Right kidney (tissue), 1 donor: ENCODE results near the gene GASK1A.
"Not testable (repeated sequence)": the region's sequence is repeated elsewhere in the genome, so short reads cannot be mapped to it uniquely, and the experiment has no call there.

Source experiments
- DNase-seq: peaks from one replicate; pipeline ENCODE4 v3.0.0-alpha.2; 2016

The GASK1A gene

GRCh38 chr3:43031889-43032545, 52.9 kb downstream of the GASK1A start:
- DNase-seq: no peak

DNA sequence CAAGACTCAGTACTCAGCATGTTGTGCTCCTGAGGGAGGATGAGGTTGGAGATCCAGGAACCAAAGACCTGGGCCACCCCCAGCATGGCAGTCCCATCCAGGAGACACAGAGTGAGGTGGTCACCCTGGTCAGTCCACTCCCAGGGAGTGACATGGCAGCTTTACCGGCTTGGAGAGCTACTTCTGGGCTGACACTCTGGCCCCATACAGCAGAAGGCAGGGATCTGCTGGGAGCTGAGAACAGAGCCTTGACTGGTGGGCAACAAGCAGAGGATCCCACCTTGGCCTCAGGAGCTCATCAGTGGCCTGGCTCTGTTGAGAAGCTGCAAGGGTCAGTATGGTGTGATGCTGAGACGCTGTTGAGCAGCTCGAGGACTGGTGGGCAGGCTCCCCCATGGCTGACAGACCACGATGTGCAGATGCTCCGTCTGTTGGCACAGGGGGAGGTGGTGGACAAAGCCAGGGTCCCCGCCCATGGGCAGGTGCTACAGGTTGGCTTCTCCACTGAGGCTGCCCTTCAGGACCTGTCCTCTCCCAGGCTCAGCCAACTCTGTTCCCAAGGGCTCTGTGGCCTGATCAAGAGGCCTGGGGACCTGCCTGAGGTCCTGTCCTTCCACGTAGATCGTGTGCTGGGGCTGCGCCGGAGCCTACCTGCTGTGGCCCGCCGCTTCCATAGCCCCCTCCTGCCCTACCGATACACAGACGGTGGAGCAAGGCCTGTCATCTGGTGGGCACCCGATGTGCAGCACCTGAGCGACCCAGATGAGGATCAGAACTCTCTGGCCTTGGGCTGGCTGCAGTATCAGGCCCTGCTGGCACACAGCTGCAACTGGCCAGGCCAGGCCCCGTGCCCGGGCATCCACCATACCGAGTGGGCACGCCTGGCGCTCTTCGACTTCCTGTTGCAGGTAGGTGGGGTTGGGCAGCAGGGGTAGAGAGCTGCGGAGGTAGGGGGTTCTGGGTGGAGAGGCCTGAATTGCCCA, 53.8 kb downstream of the GASK1A start:
- DNase-seq: no peak

DNA sequence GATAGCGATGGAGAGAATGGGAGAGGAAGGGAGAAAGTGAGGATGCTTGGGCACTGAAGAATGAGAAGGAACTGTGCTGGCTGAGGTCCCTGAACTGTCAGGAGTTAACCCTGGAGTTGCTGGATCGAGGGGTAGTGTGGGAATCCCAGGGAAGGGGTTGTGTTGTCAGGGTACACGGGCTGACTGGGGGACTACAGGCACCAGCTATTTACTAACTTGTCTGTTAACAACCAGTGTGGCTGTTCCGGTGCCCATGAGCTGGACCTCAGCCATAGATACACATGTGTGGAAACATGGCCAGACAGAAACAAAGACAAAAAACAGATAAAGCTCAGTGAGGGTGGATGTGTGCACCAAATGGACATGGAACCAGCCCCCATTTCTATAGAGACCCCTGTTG, 55.1 kb downstream of the GASK1A start:
- no peak for DNase-seq

- no peak for DNase-seq
These were observed 55.8 kb downstream of the GASK1A start for GRCh38 chr3:43034911-43035310.

- DNase-seq: no peak
These were observed 56.8 kb downstream of the GASK1A start for GRCh38 chr3:43035801-43036365.

- DNase-seq: no peak
These were observed 57.7 kb downstream of the GASK1A start for GRCh38 chr3:43036621-43037423.

DNA sequence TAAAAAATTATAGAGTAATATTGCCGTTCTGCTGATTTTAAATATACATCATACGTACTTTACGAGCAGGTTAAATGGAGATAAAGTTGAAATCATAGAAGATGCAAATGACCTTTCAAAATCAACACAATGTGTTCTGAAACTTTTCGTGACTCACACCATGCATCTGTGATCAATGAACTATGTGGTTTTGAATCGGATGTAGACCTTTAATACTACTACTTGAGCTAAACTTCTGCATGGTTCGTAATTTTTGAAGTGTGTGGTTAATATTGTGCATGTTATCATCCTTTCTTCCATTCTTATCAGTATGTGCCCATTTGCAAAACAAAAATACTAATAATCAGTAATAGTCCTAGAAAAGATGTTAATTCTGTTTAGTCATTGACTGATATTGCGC, 58.9 kb downstream of the GASK1A start:
- DNase-seq: no peak

DNA sequence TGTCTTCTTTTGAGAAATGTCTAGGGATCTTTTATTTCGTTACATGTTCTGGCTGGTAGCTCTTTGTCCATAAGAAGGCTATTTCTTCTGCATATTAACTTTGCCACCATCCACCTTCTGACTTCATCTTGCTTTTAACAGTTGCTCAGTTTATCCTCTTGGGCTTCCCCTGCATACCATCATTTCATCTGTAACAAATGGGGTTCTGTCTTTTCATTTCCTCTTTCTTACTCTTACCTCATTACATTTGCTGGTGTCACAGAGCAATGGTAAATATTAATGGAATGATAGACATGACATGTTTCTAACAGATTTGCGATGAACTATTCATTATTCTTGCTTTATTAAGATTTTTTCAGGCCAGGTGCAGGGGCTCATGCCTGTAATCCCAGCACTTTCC, 62.4 kb downstream of the GASK1A start:
- DNase-seq: no peak

GRCh38 chr3:43043071-43043766, 64.1 kb downstream of the GASK1A start:
- no peak for DNase-seq

DNA sequence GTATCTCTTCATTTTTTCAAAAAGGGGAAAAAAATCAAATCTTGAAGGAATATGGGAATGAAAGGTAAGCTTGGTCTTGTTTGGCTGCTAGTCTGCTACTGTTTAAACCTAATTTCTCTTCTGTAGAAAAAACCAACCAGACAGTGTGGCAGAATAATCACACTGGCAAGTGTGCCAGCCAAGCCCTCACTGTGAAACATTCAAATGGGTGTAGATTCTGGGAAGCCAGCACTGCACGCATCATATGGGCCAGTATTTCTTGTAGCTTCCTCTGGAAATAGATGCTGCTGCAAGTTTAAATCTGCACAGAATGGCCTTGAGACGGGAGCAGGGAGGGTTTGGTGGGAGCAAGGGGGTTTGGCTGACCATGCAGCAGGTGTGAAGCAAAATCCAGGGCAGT, 64.7 kb downstream of the GASK1A start:
- DNase-seq: no peak

- DNase-seq: not testable (repeated sequence)
These were observed 66.0 kb downstream of the GASK1A start for GRCh38 chr3:43045079-43045478.

- no peak for DNase-seq
These were observed 67.5 kb downstream of the GASK1A start for GRCh38 chr3:43046583-43046982.

DNA sequence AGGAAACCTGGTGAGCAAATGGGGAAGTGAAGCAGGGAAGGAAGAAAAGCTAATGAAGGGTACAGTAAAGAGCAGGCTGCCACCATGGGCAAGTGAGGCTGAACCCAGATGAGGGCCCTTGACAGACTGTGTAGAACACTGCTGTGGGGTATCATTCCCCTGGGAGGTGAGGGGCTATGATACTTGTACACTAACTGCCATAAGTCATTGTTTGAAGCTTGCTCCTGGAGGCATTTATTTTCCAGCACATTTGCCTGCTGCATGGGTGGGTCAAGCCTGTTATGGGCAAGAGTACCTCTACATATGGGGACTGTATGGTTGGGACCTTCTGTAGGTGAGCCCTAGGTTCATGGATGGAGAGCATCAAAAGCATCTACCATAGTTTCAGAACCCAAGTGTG, 69.4 kb downstream of the GASK1A start:
- no peak for DNase-seq

DNA sequence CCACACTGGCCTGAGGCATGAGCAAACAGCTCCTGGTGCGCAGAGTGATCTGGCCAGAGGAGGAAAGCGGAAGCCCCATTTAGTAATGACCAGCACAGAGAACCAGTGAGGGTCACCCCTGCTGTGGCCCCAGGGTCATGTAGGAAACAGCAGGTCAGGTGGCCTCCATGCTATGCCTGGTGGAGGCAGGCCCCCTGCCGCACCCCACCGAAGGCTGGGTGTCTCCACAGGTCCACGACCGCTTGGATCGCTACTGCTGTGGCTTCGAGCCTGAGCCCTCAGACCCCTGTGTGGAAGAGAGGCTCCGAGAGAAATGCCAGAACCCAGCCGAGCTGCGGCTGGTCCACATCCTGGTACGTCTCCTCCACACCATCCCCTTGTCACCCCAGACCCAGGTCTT, 74.2 kb downstream of the GASK1A start:
- no peak for DNase-seq

- DNase-seq: no peak
These were observed 75.6 kb downstream of the GASK1A start for GRCh38 chr3:43054754-43055153.

- no peak for DNase-seq
These were observed 76.3 kb downstream of the GASK1A start for GRCh38 chr3:43055393-43055792.

DNA sequence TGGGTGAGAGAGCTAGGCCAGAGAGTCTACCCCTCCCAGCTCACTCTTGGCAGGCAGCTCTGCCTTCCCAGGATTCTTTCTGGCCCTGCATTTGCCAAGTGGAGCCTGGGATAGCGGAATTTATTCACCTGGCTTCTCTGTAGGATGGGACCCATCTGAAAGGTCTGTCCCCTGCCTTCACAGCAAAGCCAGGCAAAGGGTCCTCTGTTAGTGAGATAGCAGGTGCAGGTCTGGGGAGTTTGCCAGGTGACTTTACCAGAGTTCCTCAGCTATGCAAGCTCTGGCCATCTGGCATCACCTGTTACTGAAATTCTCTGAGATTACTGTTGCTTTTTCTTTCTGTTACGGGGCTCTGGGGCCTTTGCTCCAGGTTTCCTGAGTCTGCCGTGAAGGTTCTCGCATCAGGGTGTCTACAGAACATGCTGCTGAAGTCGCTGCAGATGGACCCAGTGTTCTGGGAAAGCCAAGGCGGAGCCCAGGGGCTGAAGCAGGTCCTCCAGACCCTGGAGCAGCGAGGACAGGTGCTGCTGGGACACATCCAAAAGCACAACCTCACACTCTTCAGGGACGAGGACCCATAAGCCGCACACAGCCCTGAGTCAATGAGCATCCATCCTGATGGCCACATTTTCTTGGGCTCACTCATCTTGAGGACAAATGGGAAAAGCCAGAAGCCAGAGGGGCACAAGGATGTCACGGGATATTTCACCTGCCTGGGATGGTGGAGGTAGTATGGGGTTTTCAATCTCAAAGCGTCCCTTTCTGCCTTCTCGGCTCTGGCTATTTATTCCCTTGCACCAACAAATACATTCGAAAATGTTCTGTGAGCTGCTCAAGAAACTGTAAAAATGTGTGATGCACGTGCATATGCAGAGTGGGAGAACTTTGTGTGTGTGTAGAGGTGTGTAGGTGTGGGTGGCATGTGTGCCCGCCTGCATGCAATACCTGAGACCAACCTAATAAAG, 77.0 kb downstream of the GASK1A start:
- DNase-seq: no peak

GRCh38 chr3:43059456-43059855, 80.3 kb downstream of the GASK1A start:
- DNase-seq: no peak

GRCh38 chr3:43061101-43061895, 82.2 kb downstream of the GASK1A start:
- DNase-seq: no peak
